KOPT-K1 (cell line): ENCODE measurements around the gene DPYD.

ENCODE experiments used
- H3K27ac ChIP-seq: fragments of 200-600 bp; sonication (generic); 2 replicates; pipeline ENCODE4 v1.5.1; 2016; ENCODE audit warnings: antibody characterized with exemption, mild to moderate bottlenecking, low read depth, low read length; ENCODE audit not compliant: poor library complexity, severe bottlenecking
- H3K36me3 ChIP-seq: fragments of 200-600 bp; sonication (generic); 2 replicates; pipeline ENCODE4 v1.5.1; 2017; ENCODE audit warnings: antibody characterized with exemption, mild to moderate bottlenecking, low read length, moderate library complexity; ENCODE audit not compliant: insufficient read depth
- H3K9me3 ChIP-seq: fragments of 200-600 bp; sonication (generic); 2 replicates; pipeline ENCODE4 v1.5.1; 2017; ENCODE audit warnings: antibody characterized with exemption, low read length, mild to moderate bottlenecking; ENCODE audit not compliant: insufficient read depth, poor library complexity, severe bottlenecking

The DPYD gene

DNA sequence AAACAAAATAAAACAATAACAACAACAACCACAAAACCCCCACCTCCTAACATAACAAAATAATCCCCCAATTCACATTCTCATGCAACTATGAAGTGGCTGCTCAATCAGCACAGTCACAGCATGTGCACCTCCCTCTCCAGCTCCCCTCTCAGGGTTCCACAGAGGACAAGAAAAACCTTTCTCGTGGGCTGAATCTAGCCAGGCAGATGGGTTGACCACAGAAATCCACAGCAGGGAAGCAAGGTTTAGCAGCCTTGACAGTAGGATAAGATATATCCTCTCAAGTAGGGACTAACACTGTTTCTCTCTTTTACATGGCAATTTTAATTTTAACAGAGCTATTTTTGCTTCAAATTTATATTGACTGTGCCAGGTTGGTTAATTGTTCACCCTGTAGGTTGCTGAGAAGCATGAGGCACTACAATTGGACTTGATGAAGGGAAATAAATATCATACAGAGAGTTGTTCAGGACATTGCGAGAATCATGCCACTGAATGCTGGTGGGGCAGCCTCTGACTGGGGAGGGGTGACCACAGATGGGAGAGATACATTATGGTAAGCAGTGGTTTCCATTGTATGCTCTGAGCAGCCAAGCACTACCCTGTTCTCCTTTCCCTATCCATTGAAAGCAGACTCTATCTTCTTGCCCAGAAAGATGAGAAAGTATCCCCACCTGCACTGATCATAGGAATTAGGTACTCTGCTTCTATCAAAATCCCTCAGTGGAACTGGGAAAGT is 535.1 kb downstream of the DPYD start:
- Histone ChIP-seq H3K36me3 (no peaks in the 10 kb centered on the region), H3K27ac (no peak overlapping the region), H3K9me3 (no peaks in the 10 kb centered on the region)

DNA sequence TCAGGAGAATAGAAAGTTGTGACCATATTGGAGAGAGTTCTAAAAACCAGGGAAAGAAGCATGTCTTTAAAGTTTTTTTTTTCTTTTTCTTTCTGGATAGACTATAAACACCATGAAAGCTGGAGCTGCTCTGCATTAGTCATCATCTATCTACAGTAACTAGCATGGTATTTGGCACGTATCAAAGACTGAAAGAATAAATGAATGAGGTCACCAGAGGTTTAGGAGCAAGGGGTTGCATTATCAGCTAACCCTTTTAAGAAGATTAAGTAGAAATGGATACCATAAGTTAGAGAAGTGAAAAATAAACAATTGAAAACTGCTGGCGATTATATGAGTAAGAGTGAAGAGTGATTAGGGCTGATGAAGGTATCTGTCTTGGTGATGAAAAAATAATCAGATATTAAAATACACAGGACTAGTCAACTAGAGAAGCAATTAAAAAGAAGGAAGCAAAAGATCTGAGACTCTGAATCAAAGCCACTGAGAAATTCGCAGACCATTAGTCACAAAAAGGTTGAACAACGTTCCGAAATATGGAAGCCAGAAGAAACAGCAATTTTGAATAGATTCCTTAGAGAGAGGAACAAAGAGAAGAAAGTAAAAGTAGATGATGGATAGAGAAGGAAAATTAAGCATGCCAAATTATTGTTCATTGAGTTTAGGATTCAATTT is 536.4 kb downstream of the DPYD start:
- Histone ChIP-seq H3K9me3 (no peaks in the 10 kb centered on the region), H3K27ac (no peak overlapping the region), H3K36me3 (no peaks in the 10 kb centered on the region)

DNA sequence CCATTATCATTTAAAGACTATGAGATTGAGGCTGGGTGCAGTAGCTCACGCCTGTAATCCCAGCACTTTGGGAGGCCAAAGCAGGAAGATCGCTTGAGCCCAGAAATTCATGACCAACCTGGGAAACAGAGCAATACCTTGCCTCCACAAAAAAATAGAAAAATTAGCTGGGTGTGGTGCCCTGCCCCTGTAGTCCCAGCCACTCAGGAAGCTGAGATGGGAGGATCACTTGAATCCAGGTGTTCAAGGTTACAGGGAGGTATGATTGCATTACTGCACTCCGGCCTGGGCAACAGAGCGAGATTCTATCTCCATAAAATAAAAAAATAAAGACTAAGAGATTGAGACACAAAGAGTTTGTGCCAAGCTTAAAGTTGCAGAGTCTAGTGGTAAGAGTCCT is 537.0 kb downstream of the DPYD start:
- H3K9me3 ChIP-seq = no peaks in the 10 kb centered on the region
- no peaks in the 10 kb centered on the region for H3K36me3 ChIP-seq
- H3K27ac ChIP-seq = no peak overlapping the region

DNA sequence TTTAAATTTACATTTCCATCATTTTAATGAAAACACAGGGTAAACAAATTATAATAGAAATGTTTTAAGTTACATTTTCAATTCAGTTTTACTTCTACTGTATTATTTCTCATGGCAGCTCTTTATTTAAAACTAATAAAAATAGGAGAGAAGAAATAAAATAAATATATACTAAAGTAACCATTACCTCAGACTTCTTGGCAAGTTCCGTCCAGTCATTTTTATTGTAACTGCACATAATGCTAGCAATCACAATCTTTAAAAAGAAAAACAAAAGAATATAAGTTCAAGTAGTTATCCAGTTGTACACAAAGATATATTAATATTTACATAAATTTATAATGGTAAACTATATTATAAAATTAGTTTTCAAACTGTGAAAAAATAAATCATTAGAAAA is 538.6 kb downstream of the DPYD start:
- H3K9me3 ChIP-seq = no peaks in the 10 kb centered on the region
- no peaks in the 10 kb centered on the region for H3K36me3 ChIP-seq
- no peak overlapping the region for H3K27ac ChIP-seq

DNA sequence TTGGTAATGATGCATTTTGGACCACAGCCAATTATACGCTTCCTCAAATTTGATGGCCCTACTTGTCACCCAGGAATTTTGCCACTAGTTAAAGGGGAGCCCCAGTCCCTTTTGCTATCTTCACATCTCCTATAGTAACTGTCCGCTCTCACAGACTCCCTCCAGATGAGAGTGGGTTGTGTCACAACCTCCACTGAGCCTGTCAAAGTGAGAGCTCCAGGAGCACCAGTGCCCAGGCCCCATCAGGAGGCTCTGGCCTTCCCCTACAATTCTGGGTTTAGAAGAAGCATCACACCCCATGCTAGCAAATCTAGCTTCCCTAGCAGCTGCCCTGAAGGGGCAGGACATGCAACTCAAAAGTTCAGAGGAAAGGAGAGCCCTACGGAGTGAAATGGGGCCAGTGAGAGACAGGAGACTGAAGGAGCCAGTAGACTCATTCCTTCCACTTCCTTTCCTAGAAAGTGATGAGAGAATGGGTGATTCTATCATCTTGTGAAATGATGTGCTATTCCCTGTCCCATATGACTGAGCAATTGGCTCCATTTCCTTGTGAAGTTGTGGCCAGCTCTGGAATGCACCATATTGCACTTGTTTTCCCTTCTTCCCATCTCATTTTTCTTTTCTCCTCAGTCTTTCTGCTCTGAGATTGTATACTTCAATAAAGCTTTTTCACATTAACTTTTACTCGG is 541.3 kb downstream of the DPYD start:
- H3K9me3 ChIP-seq = no peaks in the 10 kb centered on the region
- no peaks in the 10 kb centered on the region for H3K36me3 ChIP-seq
- H3K27ac ChIP-seq = no peak overlapping the region

DNA sequence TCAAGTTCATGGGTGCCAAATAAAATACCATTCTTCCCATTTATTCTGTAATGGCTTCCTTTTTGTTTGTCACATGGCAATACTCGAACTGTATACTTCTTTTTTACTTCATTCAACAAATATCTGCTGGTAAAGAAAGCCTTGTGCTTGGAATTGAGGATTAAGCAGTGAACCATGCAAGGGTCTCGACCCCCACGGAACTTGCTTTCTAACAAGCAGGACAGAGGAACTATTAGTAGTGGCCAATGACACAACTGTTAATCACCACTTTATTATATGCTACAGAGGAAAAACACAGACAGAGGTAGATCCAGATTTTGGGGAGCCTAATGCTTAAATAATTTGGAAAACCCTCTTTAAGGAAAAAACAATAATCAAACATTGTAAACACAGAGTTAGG is 542.2 kb downstream of the DPYD start:
- Histone ChIP-seq H3K27ac (no peak overlapping the region), H3K36me3 (no peaks in the 10 kb centered on the region), H3K9me3 (no peaks in the 10 kb centered on the region)

DNA sequence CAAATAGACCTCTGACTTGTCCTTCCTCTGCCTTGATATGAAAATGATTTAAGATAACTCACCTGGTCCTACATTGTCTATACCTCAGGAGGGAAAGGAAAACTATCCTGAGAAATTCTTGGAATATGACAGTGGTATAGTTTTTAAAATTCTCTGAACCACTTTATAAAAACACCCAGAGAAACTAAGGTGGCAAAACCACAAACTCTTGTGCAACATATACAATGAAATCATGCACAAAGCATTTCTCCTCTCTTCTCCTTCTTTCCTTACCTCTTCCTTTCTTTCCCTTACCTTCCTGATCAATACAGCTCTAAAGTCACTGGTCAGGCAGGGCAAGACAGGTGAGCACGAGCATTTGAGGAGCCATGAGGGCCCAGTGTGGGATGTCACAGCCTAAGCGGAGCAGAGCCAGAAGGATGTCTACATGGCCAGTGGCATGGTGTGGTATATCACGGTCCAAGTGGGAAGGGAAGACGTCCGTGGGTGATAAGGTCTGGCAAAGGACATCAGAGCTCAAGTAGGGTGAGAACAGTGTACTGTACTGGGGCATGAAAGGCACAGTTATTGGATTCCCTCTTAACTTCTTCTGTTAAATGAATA is 543.3 kb downstream of the DPYD start:
- H3K27ac ChIP-seq = no peak overlapping the region
- H3K36me3 ChIP-seq = no peaks in the 10 kb centered on the region
- no peaks in the 10 kb centered on the region for H3K9me3 ChIP-seq

DNA sequence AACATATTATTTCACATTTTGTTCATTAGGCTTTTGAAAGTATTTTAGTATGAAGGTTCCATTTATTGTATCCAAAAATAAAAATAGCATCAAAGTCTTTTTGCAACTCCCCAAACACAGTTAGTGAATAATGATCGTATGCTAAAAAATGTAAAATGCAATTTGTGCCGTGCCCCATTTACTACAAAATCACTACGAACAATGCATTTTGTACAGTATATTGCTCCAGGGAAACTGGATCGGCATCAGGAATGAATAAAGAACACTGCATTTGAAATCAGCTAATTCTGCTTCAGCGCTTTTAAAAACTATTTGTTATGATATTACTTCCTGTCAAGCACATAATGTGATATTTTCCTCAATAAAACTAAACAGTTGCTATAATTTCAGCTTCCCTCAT is 547.8 kb downstream of the DPYD start:
- Histone ChIP-seq H3K27ac (no peak overlapping the region), H3K36me3 (no peaks in the 10 kb centered on the region), H3K9me3 (no peaks in the 10 kb centered on the region)

DNA sequence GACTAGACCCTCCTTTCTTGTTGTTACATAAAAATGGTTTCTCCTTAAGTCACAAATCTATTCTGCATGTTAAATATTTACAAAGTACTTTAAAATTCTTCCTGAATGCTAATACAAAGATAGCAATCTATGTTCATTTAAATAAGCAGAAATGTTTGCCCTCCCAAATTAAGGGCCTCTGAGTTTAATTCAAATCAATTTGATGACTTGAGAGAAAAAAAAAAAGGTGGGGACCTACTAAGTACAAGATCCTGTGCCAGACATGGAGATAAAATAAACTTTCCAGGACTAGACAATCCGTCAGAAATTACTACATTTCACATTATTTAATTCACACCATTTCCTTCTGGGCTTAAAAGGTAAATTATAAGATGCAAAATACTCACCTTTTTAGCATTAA is 548.3 kb downstream of the DPYD start:
- Histone ChIP-seq H3K36me3 (no peaks in the 10 kb centered on the region), H3K27ac (no peak overlapping the region), H3K9me3 (no peaks in the 10 kb centered on the region)

DNA sequence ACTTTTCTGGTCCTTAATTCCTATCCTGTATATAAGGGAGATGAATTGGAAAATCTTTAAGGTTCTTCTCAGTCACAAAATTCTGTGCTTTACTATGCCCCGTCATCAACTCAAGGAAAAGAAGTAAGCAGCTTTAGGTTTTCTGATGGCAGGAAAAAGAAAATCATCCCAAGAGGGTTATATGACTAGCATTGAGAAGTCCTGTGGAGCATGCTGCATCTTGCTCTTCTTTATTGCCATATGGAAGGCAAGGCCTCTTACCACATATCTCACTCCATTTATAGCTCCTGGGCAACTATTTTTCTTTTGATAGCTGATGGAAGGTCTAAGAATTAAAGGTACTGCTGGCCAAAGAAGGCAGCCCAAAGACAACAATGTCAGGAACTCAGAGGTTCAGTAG is 552.5 kb downstream of the DPYD start:
- Histone ChIP-seq H3K27ac (no peak overlapping the region), H3K9me3 (no peaks in the 10 kb centered on the region), H3K36me3 (no peaks in the 10 kb centered on the region)

DNA sequence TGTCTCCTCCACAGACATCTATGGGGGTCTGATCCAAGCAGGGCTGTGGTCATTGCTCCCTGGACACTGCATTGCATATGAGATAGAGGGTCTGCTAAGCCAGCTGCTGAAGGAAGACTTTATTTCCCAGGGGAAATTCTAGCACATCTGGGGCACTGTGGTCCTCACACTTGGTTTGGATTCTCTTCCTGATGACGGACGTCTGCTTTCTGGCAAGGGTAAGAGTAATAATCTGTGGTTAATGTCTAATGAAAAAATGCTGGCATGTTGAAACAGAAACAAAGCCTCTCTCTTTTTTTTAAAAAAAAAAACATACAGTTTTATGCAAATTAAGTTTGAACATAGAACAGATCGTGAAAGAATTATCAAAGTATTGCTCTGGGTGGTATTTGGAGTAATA is 553.9 kb downstream of the DPYD start:
- H3K9me3 ChIP-seq = no peaks in the 10 kb centered on the region
- no peaks in the 10 kb centered on the region for H3K36me3 ChIP-seq

DNA sequence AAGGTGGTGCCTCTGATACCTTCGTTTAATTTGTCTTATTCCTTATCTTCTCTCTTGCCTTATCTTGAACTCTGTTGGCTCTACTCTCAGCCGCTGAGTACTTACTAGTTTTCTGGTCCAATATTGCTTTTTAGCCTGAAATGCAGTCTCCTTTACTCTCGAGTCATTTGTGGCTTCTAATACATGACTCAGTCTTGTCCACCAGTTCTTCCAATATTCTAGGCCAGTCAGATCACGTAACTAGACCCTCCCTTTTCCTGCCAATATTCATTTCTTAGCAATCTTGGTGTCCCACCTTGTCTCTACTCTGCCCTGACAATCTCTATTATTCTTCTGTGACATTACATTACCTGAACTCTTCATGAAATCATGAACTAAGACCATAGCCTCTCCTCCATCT is 555.8 kb downstream of the DPYD start:
- Histone ChIP-seq H3K9me3 (no peaks in the 10 kb centered on the region), H3K27ac (no peak overlapping the region), H3K36me3 (no peaks in the 10 kb centered on the region)

More for the DNA sequence above, 553.9 kb downstream of the DPYD start:
- no peak overlapping the region for H3K27ac ChIP-seq

DNA sequence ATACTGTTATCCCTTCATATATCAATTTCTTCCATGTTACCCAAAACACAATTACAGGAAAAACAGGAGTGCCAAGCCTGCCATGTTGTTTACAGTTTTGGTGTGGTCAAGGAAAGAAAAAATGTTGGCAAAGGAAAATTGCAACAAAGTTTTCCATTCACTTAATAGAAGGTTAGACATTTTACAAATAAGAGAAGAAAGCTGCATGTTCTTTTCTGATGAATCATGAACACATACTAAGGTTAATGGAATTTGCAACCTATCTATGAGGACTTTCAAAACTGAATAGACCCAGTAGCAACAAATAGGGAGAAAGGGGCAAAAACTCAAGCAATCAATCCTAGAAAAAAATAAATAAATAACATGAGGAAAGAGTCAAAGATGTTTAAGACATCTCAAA is 556.7 kb downstream of the DPYD start:
- H3K36me3 ChIP-seq = no peaks in the 10 kb centered on the region
- no peak overlapping the region for H3K27ac ChIP-seq
- H3K9me3 ChIP-seq = no peaks in the 10 kb centered on the region

DNA sequence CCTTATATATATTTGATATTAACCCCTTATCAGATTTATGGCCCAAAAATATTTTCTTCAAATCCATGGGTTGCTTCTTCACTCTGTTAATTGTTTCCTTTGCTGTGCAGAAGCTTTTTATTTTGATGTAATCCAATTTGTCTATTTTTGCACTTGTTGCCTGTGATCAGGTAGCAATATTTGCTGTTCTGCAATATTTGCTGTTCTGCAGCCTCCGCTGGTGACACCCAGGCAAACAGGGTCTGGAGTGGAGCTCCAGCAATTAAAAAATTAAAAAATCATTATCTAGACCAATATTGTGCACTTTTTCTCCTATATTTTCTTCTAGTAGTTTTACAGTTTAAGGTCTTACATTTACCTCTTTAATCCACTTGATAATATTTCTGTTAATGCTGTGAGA is 564.5 kb downstream of the DPYD start:
- Histone ChIP-seq H3K9me3 (no peaks in the 10 kb centered on the region), H3K27ac (no peak overlapping the region)

DNA sequence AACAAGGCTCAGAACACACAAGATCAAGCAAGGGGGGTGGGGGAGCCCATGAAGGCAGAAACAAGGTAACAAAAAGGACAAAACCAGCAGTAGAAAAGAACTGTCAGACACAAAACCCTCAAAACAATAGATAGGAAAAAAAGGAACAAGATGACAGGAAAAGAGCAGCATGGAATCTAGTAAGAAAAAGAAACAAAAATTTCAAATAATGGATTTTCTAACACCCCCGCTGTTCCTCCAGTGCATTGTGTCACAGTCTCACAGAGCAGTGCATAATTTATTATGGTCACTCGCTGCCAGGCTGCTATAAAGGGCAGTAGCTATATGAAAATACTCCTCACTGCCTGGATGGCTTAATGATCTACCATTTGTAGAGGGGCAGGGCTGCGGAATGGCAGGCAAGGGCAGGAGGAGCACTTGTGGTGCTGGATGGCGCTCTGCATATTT is 567.9 kb downstream of the DPYD start:
- Histone ChIP-seq H3K36me3 (no peaks in the 10 kb centered on the region), H3K27ac (no peak overlapping the region), H3K9me3 (no peaks in the 10 kb centered on the region)

More for the DNA sequence above, 564.5 kb downstream of the DPYD start:
- no peaks in the 10 kb centered on the region for H3K36me3 ChIP-seq
